GM19463 (cell line): ENCODE measurements around the gene ELP6.
"Not testable (repeated sequence)": the region's sequence is repeated elsewhere in the genome, so short reads cannot be mapped to it uniquely, and the experiment has no call there.

Source experiments
- ATAC-seq: cut with Tn5 transposase; IDR thresholded peaks from one replicate; pipeline ENCODE4 v1.9.1; 2021; ENCODE audit warnings: mild to moderate bottlenecking, moderate library complexity; ENCODE audit not compliant: unreplicated experiment

Gene ELP6

DNA sequence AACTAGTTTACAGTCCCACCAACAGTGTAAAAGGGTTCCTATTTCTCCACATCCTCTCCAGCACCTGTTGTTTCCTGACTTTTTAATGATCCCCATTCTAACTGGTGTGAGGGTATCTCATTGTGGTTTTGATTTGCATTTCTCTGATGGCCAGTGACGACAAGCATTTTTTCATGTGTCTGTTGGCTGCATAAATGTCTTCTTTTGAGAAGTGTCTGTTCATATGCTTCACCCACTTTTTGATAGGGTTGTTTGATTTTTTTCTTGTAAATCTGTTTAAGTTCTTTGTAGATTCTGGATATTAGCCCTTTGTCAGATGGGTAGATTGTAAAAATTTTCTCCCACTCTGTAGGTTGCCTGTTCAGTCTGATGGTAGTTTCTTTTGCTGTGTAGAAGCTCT, 45.2 kb downstream of the ELP6 start:
- not testable (repeated sequence) for ATAC-seq

DNA sequence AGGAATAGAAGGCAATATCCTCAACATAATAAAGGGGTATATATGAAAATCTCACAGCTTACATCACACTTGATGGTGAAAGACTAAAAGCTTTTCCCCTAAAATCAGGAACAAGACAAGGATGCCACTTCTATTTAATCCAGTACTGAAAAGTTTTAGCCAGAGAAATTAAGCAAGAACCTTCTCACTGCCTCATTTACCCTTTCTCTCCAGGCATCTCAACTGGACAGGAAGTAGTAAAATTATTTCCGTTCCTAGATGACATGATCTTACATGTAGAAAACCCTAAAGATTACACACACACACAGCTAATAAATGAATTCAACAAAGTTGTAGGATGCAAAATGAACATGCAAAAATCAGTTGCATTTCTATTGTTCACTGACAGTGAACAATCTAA, 48.9 kb downstream of the ELP6 start:
- ATAC-seq = no peak

DNA sequence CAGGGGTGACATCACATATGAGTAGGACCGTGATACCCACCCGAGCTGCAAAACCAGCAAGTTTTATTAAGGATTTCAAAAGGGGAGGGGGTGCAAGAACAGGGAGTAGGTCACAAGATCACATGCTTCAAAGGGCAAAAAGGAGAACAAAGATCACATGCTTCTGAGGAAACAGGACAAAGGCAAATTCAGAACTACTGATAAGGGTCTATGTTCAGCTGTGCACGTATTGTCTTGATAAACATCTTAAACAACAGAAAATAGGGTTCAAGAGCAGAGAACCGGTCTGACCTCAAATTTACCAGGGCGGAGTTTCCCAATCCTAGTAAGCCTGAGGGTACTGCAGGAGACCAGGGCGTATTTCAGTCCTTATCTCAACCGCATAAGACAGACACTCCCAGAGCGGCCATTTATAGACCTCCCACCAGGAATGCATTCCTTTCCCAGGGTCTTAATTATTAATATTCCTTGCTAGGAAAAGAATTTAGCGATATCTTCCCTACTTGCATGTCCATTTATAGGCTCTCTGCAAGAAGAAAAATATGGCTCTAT, 53.9 kb downstream of the ELP6 start:
- ATAC-seq = not testable (repeated sequence)

DNA sequence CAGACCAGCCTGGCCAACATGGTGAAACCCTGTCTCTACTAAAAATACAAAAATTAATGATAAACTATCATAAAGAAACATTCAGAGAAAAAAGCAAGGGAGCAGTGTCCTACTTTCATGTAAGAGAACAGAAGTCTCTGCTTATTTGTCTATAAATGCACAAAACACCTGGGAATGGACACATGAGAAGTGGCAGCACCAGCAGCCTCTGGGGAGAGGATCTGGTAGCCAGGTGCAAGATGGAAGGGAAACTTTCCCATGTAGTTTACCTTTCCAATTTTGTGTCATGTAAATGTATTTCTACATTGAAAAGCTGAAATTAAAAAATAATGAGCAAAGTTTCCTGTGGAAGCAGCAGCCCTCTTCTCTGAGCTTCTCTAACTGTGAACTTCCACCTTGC, 56.5 kb downstream of the ELP6 start:
- ATAC-seq = no peak

DNA sequence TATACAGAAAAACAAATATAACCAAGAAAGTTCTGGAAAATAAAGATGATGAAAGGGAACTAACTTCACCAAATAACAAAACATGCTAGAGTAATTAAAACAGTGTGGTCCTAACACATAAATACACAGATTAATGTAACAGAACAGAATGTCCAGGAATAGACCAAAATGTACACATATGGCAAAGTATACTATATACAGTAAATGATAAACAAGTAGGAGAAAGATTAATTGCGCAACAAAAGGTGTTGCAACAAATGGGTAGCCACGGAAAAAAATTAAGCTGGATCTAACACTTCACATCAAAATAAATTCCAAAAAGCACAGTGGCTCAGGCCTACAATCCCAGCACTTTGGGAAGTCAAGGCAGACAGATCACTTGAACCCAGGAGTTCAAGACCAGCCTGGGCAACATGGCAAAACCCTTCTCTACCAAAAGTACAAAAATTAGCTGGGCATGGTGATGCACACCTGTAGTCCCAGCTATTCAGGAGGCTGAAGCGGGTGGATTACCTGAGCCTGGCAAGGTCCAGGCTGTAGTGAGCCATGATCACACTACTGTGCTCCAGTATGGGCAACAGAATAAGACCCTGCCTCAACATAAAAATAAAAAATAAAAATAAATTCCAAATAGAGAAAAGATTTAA, 57.6 kb downstream of the ELP6 start:
- no peak for ATAC-seq

DNA sequence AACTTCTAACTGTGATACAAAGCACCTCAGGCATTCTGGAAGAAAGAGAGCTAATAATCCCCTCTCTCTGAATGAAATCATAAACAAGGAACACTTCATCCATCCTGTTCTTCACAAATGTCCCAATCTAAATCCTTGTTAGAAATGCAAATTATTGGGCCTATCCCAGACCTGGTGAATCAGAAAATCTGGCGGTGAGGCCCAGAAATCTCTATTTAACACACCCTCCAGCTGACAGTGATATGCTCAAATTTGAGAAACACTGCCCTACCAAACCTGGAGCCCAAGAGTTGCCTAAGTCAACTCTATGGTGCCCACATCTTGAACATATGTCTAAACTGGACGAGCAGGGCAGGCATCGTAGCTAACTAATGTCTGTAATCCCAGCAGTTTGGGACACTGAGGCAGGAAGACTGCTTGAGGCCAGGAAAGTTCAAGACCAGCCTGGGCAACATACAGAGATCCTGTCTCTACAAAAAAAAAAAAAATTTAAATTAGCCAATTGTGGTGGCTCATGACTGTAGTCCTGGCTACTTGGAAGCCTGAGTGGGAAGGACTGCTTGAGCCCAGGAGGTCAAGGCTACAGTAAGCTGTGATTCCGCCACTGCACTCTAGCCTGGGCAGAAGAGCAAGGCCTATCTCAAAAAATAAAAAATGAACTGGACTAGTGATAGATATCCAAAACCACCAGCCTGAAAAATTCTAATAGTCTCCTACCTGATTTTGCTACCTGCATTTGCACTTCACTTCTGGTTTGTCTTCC, 60.9 kb downstream of the ELP6 start:
- ATAC-seq = no peak
